Left lung (tissue), 10 donors: Measurements from ENCODE around the gene TMOD1. TPM values are rescaled to one million over a fixed set of nuclear protein-coding genes. Genes with fewer than 3 reads are reported as not detected.

Source experiments
- ATAC-seq: fragments of 200-7000 bp; cut with Tn5 transposase; one replicate; pipeline ENCODE4 v1.9.1; 2020; ENCODE audit warnings: moderate library complexity
- DNase-seq, 4 donors: peaks; one replicate each; pipeline ENCODE4 v3.0.0-alpha.2; 2013 to 2020
- H3K27ac ChIP-seq, 2 donors: fragments of 200-600 bp; sonication (generic) in 1 of 2; one replicate each; pipeline versions ENCODE4 v1.5.0 to v1.8.0; 2020 to 2021
- H3K27me3 ChIP-seq, 2 donors: fragments of 200-600 bp; sonication (generic) in 1 of 2; one replicate each; pipeline versions ENCODE4 v1.5.0 to v1.8.0; 2020 to 2021
- H3K36me3 ChIP-seq, 2 donors: fragments of 200-600 bp; sonication (generic) in 1 of 2; one replicate each; pipeline versions ENCODE4 v1.5.0 to v1.8.0; 2020 to 2021
- H3K4me1 ChIP-seq, 2 donors: fragments of 200-600 bp; one replicate each; pipeline ENCODE4 v1.8.0; 2021
- H3K4me3 ChIP-seq, 2 donors: fragments of 200-600 bp; sonication (generic) in 1 of 2; one replicate each; pipeline versions ENCODE4 v1.5.0 to v1.8.0; 2020 to 2021; ENCODE audit warnings: mild to moderate bottlenecking in 1 of 2
- H3K9me3 ChIP-seq, 2 donors: fragments of 200-600 bp; sonication (generic) in 1 of 2; one replicate each; pipeline versions ENCODE4 v1.5.0 to v1.8.0; 2020 to 2021
- intact Hi-C, 2 donors: fragments of 100-400 bp; cut with DNase I; formaldehyde crosslinking; loops; one replicate each; pipeline versions ENCODE4 v1.11.2 to v1.14.2; 2022
- polyA plus RNA-seq, 6 donors: library from polyadenylated mRNA; unstranded; fragments of 120-200 nt; gene quantifications; one replicate each; pipeline ENCODE4 v1.2.1, GENCODE V29; 2013; ENCODE audit not compliant: insufficient read length in 6 of 6
- total RNA-seq, 2 donors: library from RNA; stranded (reverse); fragmentation: NEBNext Ultra II Directional; extraction: Animal tissue kit (Norgen Biotek cat#: 25700); gene quantifications; one replicate each; pipeline ENCODE4 v1.2.1, GENCODE V29; 2021
- TF ChIP-seq, protein P1 (sequence below), 2 donors: fragments of 200-600 bp; sonication (generic) in 1 of 2; IDR thresholded peaks; one replicate each; pipeline versions ENCODE4 v1.5.0 to v1.8.0; 2021; ENCODE audit warnings: antibody characterized with exemption in 2 of 2
- donor health status: DM: no; HTN: yes; CAD: no.
- donor health status: DM: no; HTN: no; CAD: no.

Gene TMOD1
- total and polyA plus RNA-seq, 8 donors, result 1.1 to 6.0 (median 2.5) TPM

DNA sequence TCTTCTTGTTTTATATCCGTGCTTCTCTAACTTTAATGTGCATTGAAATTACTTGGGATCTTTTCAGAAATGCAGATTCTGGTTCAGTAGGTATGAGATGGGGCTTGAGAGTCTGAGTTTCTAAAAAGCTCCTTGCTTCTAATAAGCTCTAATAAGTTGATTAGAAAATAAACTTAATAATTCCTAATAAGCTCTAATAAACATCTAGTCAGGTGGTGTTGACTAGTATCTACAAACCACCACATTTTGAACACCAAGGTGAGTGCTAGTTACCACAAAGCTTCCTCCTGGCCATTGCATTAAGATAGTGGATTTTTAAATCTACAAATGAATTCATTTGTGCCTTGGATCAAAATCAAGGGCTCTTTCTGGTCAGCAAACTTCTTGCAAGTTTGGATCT, 5.3 kb downstream of the TMOD1 start:
- peaks cover 13 to 37% of the 10 kb centered on the region in 2 donors for H3K27me3 ChIP-seq
- H3K27ac ChIP-seq, result no peak overlapping the region
- TF ChIP-seq, protein P1, sequence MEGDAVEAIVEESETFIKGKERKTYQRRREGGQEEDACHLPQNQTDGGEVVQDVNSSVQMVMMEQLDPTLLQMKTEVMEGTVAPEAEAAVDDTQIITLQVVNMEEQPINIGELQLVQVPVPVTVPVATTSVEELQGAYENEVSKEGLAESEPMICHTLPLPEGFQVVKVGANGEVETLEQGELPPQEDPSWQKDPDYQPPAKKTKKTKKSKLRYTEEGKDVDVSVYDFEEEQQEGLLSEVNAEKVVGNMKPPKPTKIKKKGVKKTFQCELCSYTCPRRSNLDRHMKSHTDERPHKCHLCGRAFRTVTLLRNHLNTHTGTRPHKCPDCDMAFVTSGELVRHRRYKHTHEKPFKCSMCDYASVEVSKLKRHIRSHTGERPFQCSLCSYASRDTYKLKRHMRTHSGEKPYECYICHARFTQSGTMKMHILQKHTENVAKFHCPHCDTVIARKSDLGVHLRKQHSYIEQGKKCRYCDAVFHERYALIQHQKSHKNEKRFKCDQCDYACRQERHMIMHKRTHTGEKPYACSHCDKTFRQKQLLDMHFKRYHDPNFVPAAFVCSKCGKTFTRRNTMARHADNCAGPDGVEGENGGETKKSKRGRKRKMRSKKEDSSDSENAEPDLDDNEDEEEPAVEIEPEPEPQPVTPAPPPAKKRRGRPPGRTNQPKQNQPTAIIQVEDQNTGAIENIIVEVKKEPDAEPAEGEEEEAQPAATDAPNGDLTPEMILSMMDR (IDR thresholded peaks at IDR 0.05), result no peak
- no peak overlapping the region for H3K4me3 ChIP-seq
- H3K9me3 ChIP-seq, result no peaks in the 10 kb centered on the region
- no peaks in the 10 kb centered on the region for H3K36me3 ChIP-seq
- peaks cover 14 to 17% of the 10 kb centered on the region in 2 donors for H3K4me1 ChIP-seq
- DNase-seq (no peak), ATAC-seq (no peak)
- intact Hi-C loops, result no loop called here

GRCh38 chr9:97507428-97507984, 6.0 kb downstream of the TMOD1 start:
- ATAC-seq (no peak), DNase-seq (no peak)
- H3K27me3 ChIP-seq, result peaks cover 7 to 30% of the 10 kb centered on the region in 2 donors
- no peak overlapping the region for H3K4me3 ChIP-seq
- intact Hi-C loops, result no loop called here
- H3K9me3 ChIP-seq, result no peaks in the 10 kb centered on the region
- no peaks in the 10 kb centered on the region for H3K36me3 ChIP-seq
- H3K4me1 ChIP-seq, result peaks cover 8 to 10% of the 10 kb centered on the region in 2 donors
- TF ChIP-seq, protein P1 (IDR thresholded peaks at IDR 0.05), result no peak
- no peak overlapping the region for H3K27ac ChIP-seq

GRCh38 chr9:97508852-97509251, 7.4 kb downstream of the TMOD1 start:
- H3K27me3 ChIP-seq, result peaks cover 0 to 17% of the 10 kb centered on the region in 2 donors
- H3K36me3 ChIP-seq, result no peaks in the 10 kb centered on the region
- no peaks in the 10 kb centered on the region for H3K9me3 ChIP-seq
- DNase-seq (no peak), ATAC-seq (no peak)
- H3K27ac ChIP-seq, result no peak overlapping the region
- intact Hi-C loops, result no loop called here
- TF ChIP-seq, protein P1 (IDR thresholded peaks at IDR 0.05), result no peak
- H3K4me3 ChIP-seq, result no peak overlapping the region
- peaks cover 0 to 5% of the 10 kb centered on the region in 2 donors for H3K4me1 ChIP-seq

DNA sequence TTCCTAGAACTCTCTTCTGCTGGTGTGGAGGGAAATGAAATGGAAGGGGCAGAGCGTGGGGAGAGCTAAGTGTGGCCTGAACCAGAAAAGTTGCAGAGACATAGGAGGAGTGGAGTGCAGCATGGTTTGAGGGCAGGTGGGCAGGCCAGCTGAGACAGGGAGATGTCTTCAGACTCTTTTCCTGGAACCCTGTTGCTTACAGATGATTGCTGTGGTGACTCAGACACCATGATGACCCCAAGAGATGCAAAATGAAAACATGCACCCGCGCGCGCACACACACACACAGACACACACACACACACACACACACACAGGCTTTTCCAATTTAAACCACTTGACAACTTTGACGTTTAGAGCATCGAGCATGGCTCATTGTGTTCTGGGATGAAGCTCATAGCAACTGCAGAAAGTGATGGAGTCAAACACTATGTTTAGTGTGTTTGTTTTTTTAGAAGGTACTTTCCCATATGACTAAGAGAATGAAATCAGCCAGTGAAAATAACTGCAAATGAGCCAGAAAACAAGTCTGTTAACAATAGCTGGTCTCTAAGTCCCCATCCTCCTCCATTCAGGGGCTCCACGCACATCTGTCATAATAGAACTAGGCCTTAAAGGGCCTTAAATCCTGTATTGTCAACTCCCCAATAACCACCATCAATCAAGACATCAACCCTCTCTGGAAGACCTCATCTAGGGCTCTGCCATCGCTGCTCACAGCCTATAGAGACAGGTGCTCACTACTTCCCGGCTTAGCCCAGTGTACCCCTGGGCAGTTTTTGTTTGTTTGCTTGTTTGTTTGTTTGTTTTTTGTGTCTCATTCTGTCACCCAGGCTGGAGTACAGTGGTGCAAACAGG, 9.6 kb downstream of the TMOD1 start:
- intact Hi-C loops, result no loop called here
- TF ChIP-seq, protein P1 (IDR thresholded peaks at IDR 0.05), result no peak
- no peaks in the 10 kb centered on the region for H3K9me3 ChIP-seq
- no peak overlapping the region for H3K27ac ChIP-seq
- H3K4me1 ChIP-seq, result no peaks in the 10 kb centered on the region
- ATAC-seq, result peak; percentile 50
- H3K36me3 ChIP-seq, result no peaks in the 10 kb centered on the region
- H3K4me3 ChIP-seq, result no peak overlapping the region
- no peaks in the 10 kb centered on the region for H3K27me3 ChIP-seq
- no peak for DNase-seq

DNA sequence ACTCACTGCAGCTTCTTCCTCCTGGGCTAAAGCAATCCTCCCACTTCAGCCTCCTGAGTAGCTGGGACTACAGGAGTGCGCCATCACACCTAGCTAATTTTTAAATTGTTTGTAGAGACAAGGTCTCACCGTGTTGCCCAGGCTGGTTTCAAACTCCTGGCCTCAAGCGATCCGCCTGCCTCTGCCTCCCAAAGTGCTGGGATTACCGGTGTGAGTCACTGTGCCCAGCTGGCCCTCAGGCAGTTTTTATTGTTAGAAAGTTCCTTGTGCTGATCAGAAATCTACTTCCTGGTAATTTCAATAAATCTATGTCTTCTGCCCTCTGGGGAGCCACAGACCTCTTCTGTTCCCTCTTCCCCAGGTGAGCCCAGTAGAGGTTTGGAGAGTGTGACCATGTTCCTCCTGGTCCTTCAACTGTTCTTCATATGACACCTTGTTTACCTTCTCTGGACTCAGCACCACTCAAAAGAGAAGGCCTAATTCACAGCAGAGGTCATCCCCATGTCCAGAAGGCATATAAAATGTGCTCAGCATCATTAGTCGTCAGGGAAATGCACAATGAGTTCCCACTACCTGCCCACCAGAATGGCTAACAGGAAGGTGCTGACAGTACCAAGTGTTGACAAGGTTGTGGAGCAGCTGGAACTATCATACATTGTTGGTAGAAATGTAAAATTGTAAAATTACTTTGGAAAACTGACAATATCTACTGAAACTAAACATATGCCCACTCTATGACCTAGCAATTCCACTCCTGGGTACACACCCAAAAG, 10.4 kb downstream of the TMOD1 start:
- TF ChIP-seq, protein P1 (IDR thresholded peaks at IDR 0.05), result no peak
- DNase-seq (no peak), ATAC-seq (no peak)
- Histone ChIP-seq H3K27me3 (no peaks in the 10 kb centered on the region), H3K36me3 (no peaks in the 10 kb centered on the region), H3K4me3 (no peak overlapping the region), H3K27ac (no peak overlapping the region), H3K4me1 (no peaks in the 10 kb centered on the region), H3K9me3 (no peaks in the 10 kb centered on the region)
- intact Hi-C loops, result no loop called here
